ENCODE data around the gene PARD3.

DNA sequence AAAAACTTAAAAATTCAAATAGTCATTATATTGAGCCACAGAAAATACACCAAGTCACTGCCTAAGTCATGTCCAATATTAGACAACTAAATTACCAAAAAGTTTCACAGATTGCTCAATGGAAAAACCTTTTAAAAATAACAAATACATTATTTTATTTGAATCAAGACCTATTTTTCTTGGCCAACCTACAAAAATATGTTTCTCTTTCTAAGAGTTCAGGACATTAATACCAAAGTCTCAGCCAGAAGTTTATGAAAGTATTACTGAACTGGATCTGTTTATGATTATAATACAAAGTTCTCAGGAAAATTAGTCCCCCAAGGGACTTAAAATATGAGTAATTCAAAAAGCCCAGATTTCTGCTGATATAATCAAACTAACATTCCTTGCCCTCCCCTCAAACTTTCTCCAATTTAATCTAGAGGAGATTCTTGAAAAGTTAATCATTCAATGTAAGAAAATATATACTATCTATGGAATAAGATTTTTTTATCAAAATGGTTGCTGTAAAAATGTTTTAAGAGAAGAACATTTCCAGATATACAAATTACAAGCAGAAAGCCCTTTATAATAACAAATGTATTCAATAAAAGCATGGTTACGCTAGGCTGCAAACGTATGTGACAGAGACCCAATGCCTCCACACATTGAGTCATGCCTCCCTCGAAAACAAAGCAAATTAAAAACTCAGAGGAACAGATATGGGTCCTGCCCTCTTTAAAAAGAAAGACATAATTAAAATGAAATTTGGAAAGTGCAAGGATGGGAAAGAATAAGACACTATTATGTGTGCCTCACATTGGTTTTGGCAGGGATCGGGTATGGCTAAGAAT is 381.6 kb downstream of the PARD3 start:
- TF ChIP-seq, protein P1, sequence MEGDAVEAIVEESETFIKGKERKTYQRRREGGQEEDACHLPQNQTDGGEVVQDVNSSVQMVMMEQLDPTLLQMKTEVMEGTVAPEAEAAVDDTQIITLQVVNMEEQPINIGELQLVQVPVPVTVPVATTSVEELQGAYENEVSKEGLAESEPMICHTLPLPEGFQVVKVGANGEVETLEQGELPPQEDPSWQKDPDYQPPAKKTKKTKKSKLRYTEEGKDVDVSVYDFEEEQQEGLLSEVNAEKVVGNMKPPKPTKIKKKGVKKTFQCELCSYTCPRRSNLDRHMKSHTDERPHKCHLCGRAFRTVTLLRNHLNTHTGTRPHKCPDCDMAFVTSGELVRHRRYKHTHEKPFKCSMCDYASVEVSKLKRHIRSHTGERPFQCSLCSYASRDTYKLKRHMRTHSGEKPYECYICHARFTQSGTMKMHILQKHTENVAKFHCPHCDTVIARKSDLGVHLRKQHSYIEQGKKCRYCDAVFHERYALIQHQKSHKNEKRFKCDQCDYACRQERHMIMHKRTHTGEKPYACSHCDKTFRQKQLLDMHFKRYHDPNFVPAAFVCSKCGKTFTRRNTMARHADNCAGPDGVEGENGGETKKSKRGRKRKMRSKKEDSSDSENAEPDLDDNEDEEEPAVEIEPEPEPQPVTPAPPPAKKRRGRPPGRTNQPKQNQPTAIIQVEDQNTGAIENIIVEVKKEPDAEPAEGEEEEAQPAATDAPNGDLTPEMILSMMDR (IDR thresholded peaks at IDR 0.05) = no peak
- no peak for TF ChIP-seq POLR2A (IDR thresholded peaks at IDR 0.05)
